Measurements from ENCODE around the gene EFNA1. TPM values are rescaled to one million over a fixed set of nuclear protein-coding genes. Genes with fewer than 3 reads are reported as not detected.

EFNA1 gene
- total and polyA plus RNA-seq, 2 of the 13 experiments (the other 11 are each of a cell fraction or from before 2014, with no cell fraction given) = 81.8 to 874 TPM

DNA sequence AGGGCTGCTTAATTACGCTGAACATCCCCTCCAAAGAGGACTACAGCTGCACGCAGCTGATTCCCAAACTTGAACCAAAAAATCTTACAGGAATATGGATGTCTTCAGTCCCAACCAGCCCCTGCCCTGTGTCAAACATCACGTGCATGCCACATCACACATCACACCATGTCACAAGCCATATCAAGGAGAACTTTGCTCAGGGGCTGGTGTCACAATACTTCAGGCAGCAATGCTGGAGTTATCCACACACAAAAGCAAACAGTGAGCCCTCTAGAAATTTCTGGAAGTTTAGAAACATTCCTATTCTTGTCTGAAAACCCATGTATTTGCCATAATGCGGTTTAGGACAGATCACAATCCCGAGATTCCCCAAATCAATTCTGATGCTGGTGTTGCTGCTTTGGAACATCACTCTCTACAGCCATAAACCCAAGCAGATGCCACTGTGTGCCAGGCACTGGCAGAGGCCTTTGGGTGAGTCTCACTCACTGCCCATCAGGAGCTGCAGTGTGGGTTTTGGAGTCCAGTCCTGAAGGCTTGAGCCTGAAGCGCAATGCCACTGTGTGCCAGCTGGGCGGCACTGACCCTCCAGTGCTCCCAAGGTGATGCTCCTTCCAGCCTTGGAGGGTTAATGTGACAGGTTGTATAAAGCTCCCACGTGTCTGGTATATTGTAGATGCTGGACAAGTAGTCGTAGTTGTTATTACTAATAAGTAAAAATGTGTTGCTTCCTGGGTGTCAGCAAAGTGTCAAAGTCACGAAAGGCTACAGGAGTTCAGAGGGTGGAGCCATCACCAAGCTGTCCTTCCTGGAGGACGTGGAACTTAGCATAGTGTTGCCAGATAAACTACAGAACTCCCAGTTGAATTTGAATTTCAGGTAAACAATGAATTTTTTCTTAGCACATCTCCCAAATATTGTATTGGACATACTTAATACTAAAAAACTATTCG is 20.1 kb upstream of the EFNA1 start:
- H3K36me3 ChIP-seq (replicated peaks in 1 of 2; ENCODE audit: control insufficient read depth in 1 of 2, insufficient read depth in 2 of 2, low read length in 2 of 2) = no peaks in the 10 kb centered on the region
- WGBS (ENCODE audit: low lambda C conversion rate) = 35% methylated on average over 12 of the region's 12 CpGs
- ATAC-seq = peak; percentile 86
- TF ChIP-seq, protein P1, sequence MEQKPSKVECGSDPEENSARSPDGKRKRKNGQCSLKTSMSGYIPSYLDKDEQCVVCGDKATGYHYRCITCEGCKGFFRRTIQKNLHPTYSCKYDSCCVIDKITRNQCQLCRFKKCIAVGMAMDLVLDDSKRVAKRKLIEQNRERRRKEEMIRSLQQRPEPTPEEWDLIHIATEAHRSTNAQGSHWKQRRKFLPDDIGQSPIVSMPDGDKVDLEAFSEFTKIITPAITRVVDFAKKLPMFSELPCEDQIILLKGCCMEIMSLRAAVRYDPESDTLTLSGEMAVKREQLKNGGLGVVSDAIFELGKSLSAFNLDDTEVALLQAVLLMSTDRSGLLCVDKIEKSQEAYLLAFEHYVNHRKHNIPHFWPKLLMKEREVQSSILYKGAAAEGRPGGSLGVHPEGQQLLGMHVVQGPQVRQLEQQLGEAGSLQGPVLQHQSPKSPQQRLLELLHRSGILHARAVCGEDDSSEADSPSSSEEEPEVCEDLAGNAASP (CRISPR knock-in tag; IDR thresholded peaks at IDR 0.05; ENCODE audit: borderline replicate concordance) = 0 out of 2 replicates have a peak, but pooled peaks have one; percentile 36
- TF ChIP-seq GABPA (IDR thresholded peaks at IDR 0.05; ENCODE audit: low read depth, low read length) = no peak
- TF ChIP-seq GABPA (CRISPR knock-in tag; IDR thresholded peaks at IDR 0.05; ENCODE audit: low read depth) = peak; percentile 34; the same call in 1 of the 2 replicates
- TF ChIP-seq ZFX (CRISPR knock-in tag; IDR thresholded peaks at IDR 0.05; ENCODE audit: low read depth) = 0 out of 2 replicates have a peak, but pooled peaks have one; percentile 37
- 0 out of 2 replicates have a peak, but pooled peaks have one; percentile 30 for TF ChIP-seq SP5 (CRISPR knock-in tag; IDR thresholded peaks at IDR 0.05; ENCODE audit: borderline replicate concordance, low read depth)
- TF ChIP-seq, protein P2, sequence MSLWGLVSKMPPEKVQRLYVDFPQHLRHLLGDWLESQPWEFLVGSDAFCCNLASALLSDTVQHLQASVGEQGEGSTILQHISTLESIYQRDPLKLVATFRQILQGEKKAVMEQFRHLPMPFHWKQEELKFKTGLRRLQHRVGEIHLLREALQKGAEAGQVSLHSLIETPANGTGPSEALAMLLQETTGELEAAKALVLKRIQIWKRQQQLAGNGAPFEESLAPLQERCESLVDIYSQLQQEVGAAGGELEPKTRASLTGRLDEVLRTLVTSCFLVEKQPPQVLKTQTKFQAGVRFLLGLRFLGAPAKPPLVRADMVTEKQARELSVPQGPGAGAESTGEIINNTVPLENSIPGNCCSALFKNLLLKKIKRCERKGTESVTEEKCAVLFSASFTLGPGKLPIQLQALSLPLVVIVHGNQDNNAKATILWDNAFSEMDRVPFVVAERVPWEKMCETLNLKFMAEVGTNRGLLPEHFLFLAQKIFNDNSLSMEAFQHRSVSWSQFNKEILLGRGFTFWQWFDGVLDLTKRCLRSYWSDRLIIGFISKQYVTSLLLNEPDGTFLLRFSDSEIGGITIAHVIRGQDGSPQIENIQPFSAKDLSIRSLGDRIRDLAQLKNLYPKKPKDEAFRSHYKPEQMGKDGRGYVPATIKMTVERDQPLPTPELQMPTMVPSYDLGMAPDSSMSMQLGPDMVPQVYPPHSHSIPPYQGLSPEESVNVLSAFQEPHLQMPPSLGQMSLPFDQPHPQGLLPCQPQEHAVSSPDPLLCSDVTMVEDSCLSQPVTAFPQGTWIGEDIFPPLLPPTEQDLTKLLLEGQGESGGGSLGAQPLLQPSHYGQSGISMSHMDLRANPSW (CRISPR knock-in tag; IDR thresholded peaks at IDR 0.05; ENCODE audit: borderline replicate concordance) = no peak
- no peak for TF ChIP-seq RAD21 (CRISPR knock-in tag; IDR thresholded peaks at IDR 0.05)
- no peak for TF ChIP-seq ZNF329 (CRISPR knock-in tag; IDR thresholded peaks at IDR 0.05; ENCODE audit: low read depth)
- TF ChIP-seq HCFC1 (IDR thresholded peaks at IDR 0.05; ENCODE audit: low read depth, low read length) = no peak
- TF ChIP-seq TEAD3 (CRISPR knock-in tag; optimal IDR thresholded peaks at IDR 0.05; ENCODE audit: borderline replicate concordance) = peak; percentile 73
- 0 out of 2 replicates have a peak, but pooled peaks have one; percentile 40 for TF ChIP-seq BORCS8-MEF2B (CRISPR knock-in tag; IDR thresholded peaks at IDR 0.05)
- no peak for TF ChIP-seq ZNF703 (CRISPR knock-in tag; IDR thresholded peaks at IDR 0.05; ENCODE audit: borderline replicate concordance)
- TF ChIP-seq HHEX (CRISPR knock-in tag; IDR thresholded peaks at IDR 0.05) = peak; percentile 68
- 0 out of 4 replicates have a peak, but pooled peaks of 1 of the 2 experiments have one; percentile 26 for TF ChIP-seq REST (IDR thresholded peaks at IDR 0.05; ENCODE audit: borderline replicate concordance in 1 of 2, low read depth in 1 of 2, low read length in 2 of 2)
- no peak for TF ChIP-seq KLF12 (CRISPR knock-in tag; IDR thresholded peaks at IDR 0.05; ENCODE audit: borderline replicate concordance)

More for the DNA sequence above, 20.1 kb upstream of the EFNA1 start:
- no peaks in the 10 kb centered on the region for H3K27me3 ChIP-seq (ENCODE audit: control insufficient read depth in 1 of 2, insufficient read depth in 2 of 2, low read length in 2 of 2)
- H3K4me3 ChIP-seq (replicated peaks in 1 of 3; ENCODE audit: insufficient read depth in 1 of 3, low read depth in 2 of 3, low read length in 3 of 3) = peak overlapping the region in 1 of 3 experiments; percentile 12; a peak in 1 of 6 replicates
- FAIRE-seq (peak; percentile 88), DNase-seq (ENCODE audit: low spot score) (peak; percentile 89)
- ChIA-PET CTCF (ENCODE audit: low intra/inter-chr PET ratio, low total read pairs) (no interaction called here), POLR2A (interaction anchor here (1.2 to 4.7 kb wide), 3 partner anchors 17 to 28 kb away, joined by 3 to 32 read pairs (median 4); partner anchors contain the start of genes EFNA1 and SLC50A1)
- peak overlapping the region; percentile 61 for H3K4me2 ChIP-seq (ENCODE audit: low read depth, low read length)
- intact Hi-C loops (cut with micrococcal nuclease; ENCODE audit: unreplicated experiment) = loop anchor here (2.0 kb wide), 1 partner anchor 19 kb away; the partner anchor contains the start of gene EFNA1
- H3K9ac ChIP-seq (ENCODE audit: insufficient read depth, low read depth, low read length) = peak overlapping the region; percentile 39; the same call in 1 of the 2 replicates
- H4K20me1 ChIP-seq (ENCODE audit: insufficient read depth, low read length) = no peaks in the 10 kb centered on the region
- H3K9me3 ChIP-seq (ENCODE audit: low read length) = no peaks in the 10 kb centered on the region
- no peaks in the 10 kb centered on the region for H3K79me2 ChIP-seq (ENCODE audit: insufficient read depth, low read length)
- peak overlapping the region; percentile 18 for H2AFZ ChIP-seq (ENCODE audit: low read length)
- no TSS peak for BruUV-seq (replicated peaks)
- in situ Hi-C loops (cut with HindIII; ENCODE audit: extremely low pct_ligation_motif_present, low pct_unique_long_range_greater_than_20kb) = no loop called here
- H3K4me1 ChIP-seq (ENCODE audit: insufficient read depth, low read length) = peaks cover 69% of the 10 kb centered on the region
- peak overlapping the region; percentile 61 for H3K27ac ChIP-seq (ENCODE audit: extremely low read length, insufficient read depth, low read length)

Measured in HepG2 (cell line).